ENCODE results near the gene GNG13. TPM values are rescaled to one million over a fixed set of nuclear protein-coding genes. Genes with fewer than 3 reads are reported as not detected.

GNG13 gene
- total RNA-seq, 1 donor from 2014 or later = not detected

- DNase-seq (ENCODE audit: low read depth) = no peak
- no peak for TF ChIP-seq CTCF (IDR thresholded peaks at IDR 0.05; ENCODE audit: insufficient read depth, low read length, poor library complexity, severe bottlenecking)
- Histone ChIP-seq H3K27me3 (ENCODE audit: control insufficient read depth, insufficient read depth, low read length) (peaks cover 9% of the 10 kb centered on the region), H3K4me3 (ENCODE audit: low read depth, low read length) (no peak overlapping the region), H3K36me3 (ENCODE audit: control insufficient read depth, insufficient read depth, low read length) (no peaks in the 10 kb centered on the region)
Measured at GRCh38 chr16:844638-845350, 44.3 kb upstream of the GNG13 start.

- H3K27me3 ChIP-seq (ENCODE audit: control insufficient read depth, insufficient read depth, low read length) = peaks cover 9% of the 10 kb centered on the region
- DNase-seq (ENCODE audit: low read depth) = no peak
- no peak for TF ChIP-seq CTCF (IDR thresholded peaks at IDR 0.05; ENCODE audit: insufficient read depth, low read length, poor library complexity, severe bottlenecking)
- H3K4me3 ChIP-seq (ENCODE audit: low read depth, low read length) = no peak overlapping the region
- H3K36me3 ChIP-seq (ENCODE audit: control insufficient read depth, insufficient read depth, low read length) = no peaks in the 10 kb centered on the region
Measured at GRCh38 chr16:843771-844170, 43.2 kb upstream of the GNG13 start.

GRCh38 chr16:842711-843560 lies 42.4 kb upstream of the GNG13 start:
- no peak for TF ChIP-seq CTCF (IDR thresholded peaks at IDR 0.05; ENCODE audit: insufficient read depth, low read length, poor library complexity, severe bottlenecking)
- Histone ChIP-seq H3K4me3 (ENCODE audit: low read depth, low read length) (no peak overlapping the region), H3K36me3 (ENCODE audit: control insufficient read depth, insufficient read depth, low read length) (no peaks in the 10 kb centered on the region), H3K27me3 (ENCODE audit: control insufficient read depth, insufficient read depth, low read length) (peaks cover 9% of the 10 kb centered on the region)
- DNase-seq (ENCODE audit: low read depth) = no peak

- no peaks in the 10 kb centered on the region for H3K36me3 ChIP-seq (ENCODE audit: control insufficient read depth, insufficient read depth, low read length)
- no peak for DNase-seq (ENCODE audit: low read depth)
- peaks cover 9% of the 10 kb centered on the region for H3K27me3 ChIP-seq (ENCODE audit: control insufficient read depth, insufficient read depth, low read length)
- no peak overlapping the region for H3K4me3 ChIP-seq (ENCODE audit: low read depth, low read length)
- no peak for TF ChIP-seq CTCF (IDR thresholded peaks at IDR 0.05; ENCODE audit: insufficient read depth, low read length, poor library complexity, severe bottlenecking)
Measured at GRCh38 chr16:842061-842476, 41.5 kb upstream of the GNG13 start.

GRCh38 chr16:841455-842060 lies 41.0 kb upstream of the GNG13 start:
- Histone ChIP-seq H3K36me3 (ENCODE audit: control insufficient read depth, insufficient read depth, low read length) (no peaks in the 10 kb centered on the region), H3K27me3 (ENCODE audit: control insufficient read depth, insufficient read depth, low read length) (peaks cover 9% of the 10 kb centered on the region), H3K4me3 (ENCODE audit: low read depth, low read length) (no peak overlapping the region)
- no peak for DNase-seq (ENCODE audit: low read depth)
- no peak for TF ChIP-seq CTCF (IDR thresholded peaks at IDR 0.05; ENCODE audit: insufficient read depth, low read length, poor library complexity, severe bottlenecking)

All from kidney epithelial cell (primary cell).